HG02571 (cell line): ENCODE results near the gene MECP2.

Source experiments
- ATAC-seq: cut with Tn5 transposase; IDR thresholded peaks from one replicate; pipeline ENCODE4 v1.9.1; 2021; ENCODE audit warnings: mild to moderate bottlenecking, moderate library complexity; ENCODE audit not compliant: unreplicated experiment

MECP2 gene

DNA sequence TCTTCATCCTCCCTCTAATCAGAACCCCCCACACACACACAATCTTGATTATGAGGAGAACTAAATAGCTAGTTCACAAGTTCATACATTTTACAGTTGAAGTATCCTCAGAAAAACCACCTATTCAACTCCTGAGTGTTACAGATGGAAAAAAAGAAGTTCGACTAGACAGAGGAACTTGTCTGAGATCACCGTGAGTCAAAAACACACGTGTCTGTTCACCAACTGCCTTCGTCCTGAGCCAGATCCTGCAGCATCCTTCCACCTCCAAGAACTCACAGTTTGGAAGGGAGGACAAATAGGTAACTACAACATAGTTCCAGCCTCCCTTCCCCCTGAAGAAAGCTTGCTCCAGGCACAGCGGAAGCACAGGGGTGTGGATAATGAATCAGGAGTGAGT, 58.9 kb downstream of the MECP2 start:
- no peak for ATAC-seq

GRCh38 chrX:154037754-154038153, 59.8 kb downstream of the MECP2 start:
- ATAC-seq: no peak

DNA sequence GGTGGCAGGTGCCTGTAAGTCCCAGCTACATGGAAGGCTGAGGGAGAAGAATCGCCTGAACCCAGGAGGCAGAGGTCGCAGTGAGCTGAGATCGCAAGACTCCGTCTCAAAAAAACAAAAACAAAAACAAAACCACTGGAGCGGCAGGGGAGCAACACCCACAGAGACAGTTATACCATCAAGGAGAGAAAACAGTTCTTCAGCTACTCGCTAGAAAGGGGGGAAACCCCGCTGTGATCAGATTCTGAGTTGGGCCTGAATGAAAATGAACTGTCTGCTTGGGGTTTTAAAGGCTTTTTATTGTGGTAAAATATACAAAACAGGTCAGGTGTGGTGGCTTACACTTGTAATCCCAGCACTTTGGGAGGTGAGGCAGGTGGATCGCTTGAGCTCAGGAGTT, 61.0 kb downstream of the MECP2 start:
- ATAC-seq: no peak

- no peak for ATAC-seq
Observed at GRCh38 chrX:154033848-154034247, 63.7 kb downstream of the MECP2 start.

DNA sequence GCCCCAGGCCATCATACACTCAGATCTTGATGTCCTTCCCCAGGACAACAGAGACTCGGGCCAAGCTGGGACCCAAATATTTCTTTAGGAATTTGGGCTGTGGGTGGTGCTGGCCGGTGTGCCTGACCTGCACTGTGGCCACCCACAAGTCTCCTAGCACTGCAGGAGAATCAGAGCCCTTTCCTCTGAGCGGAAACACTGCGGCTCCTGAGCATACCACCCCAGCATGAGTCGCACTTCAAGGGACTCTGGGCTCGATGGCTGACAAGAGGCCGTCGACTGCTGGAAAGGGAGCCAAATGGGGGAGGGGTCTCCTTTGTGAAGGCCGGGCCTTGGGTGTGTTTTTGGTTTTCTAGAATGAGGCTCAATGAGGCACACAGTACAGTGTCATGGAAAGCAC, 64.9 kb downstream of the MECP2 start:
- no peak for ATAC-seq

GRCh38 chrX:154032160-154032559, 65.4 kb downstream of the MECP2 start:
- ATAC-seq: no peak

- no peak for ATAC-seq
Observed at GRCh38 chrX:154030715-154031305, 66.7 kb downstream of the MECP2 start.

- ATAC-seq: no peak
Observed at GRCh38 chrX:154030266-154030665, 67.3 kb downstream of the MECP2 start.

GRCh38 chrX:154029439-154029838, 68.1 kb downstream of the MECP2 start:
- ATAC-seq: no peak

GRCh38 chrX:154028502-154029184, 68.9 kb downstream of the MECP2 start:
- no peak for ATAC-seq

DNA sequence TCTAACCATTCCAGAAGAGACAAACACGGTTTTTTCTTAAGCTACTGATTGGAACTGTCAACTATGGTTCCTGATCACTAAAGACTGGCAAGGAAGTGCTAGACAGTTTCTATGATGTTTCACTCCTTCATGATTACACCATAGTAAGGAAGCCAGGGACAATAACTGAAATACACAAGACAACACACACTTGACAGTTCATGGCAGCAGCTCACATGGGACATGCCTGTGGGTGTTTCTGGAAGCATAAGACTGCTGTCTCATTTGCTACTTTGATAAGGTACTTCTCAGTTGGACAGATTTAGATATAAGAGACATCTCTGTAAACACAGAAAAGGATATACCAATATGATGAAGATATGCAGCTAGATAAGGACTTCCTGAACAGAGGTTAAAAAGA, 69.5 kb downstream of the MECP2 start:
- ATAC-seq: no peak

DNA sequence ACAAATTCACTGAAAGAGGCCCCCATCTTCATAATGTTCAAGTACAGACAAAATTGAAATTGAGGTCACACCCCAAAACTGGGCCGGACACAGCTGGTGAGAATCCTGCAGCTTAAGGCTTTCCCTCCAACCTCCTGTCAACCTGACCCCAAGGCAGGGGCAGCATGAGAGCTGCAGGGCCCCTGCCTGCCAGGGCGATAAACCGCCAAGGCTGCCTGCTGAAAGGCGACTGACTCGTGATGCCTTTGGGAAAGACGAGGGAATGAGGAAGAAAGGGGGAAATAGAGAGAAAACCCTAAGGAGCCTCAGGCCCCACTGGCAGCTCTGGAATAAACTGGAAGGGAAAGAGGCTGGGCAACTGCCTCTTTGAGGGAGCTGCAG, 70.5 kb downstream of the MECP2 start:
- no peak for ATAC-seq

GRCh38 chrX:154026136-154027021, 71.1 kb downstream of the MECP2 start:
- no peak for ATAC-seq

DNA sequence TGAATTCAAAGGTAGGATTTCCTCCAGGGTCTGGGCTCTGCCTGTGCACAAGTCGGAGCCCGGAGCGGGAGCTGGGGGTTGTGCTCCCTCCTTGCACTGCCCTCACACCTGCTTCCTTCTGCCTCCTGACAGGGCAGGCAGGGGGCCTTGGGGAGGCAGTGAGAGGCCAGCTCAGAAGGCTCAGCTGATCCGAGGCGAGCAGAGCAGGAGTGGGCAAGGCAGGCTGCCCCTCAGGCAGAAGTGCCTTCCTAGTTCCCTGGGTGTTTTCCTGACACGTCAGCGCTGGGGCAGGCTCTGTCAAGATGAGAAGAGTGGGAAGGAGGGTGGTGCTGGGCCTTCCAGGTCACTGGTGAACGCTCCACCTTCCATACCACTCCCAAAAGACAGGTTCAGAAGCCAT, 72.3 kb downstream of the MECP2 start:
- ATAC-seq: no peak

DNA sequence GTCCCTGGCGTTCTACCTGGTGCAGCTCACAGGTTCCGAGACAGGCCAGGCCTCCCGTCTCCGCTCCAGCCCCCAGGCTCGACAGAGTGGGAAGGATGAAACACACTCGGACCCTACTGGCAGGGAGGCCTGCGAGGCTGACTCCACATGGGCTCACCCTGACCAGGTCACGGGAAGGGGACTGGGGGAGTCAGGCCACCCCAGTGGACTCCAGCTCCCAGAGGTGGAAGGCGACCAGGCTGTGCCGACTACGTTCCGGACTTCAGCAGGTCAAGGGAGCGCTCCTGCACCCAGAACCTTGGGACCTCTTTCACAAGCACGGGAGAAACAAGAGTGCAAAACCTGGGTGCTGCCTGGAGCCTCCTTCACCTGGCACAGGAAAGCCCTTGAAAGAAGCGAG, 73.2 kb downstream of the MECP2 start:
- ATAC-seq: no peak

DNA sequence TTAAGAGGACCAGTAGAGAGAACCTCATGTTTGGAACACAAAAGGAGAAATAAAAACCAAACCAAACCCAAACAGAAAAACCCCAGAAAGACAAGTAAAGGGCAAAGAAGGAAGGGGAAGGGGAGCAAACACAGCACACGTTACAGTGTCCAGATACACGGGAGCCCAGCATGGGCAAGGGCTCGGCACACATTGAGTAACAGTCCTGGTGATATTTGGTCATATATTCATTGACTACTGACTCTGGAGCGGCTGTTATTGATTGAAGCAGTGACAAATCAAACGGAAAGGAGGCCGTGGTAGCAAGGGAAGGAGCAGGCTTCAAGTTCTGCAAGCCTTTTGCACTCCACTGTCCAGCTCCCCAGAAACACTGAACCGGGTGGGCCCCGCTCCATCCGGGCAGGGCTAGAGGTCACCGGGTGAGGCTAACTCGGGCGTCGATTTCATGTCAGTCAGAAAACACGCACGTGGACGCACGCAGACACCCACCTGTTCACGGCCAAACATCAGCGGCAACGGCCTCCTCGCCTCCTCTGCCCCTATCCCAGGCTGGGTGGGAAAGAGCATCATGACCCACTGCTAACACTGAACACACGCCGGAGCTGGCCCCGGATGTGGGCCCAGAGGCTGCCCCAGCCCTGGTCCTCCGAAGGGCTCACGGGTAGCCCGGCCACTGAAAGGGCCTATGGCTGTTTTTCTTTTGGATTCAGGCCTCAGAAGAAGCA, 74.1 kb downstream of the MECP2 start:
- no peak for ATAC-seq

DNA sequence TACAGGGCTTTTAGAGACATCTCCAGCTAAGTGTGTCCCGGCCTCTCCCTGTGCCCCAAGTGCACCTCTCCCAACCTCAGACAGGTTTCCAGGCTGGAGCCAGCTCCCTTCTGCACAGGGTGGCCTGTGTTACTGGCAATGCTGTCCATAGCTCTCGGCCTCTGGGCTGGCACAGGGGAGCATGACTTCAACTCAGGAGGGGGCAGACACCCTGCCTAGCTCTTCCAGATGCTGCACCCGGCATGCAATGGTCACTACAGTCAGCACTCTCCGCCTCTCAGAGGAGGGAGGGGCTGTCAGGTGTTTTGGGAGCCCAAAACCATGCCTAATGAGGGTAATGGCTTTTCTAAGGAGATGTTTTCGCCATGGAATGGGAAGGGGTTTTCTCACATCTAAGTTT, 75.4 kb downstream of the MECP2 start:
- no peak for ATAC-seq

DNA sequence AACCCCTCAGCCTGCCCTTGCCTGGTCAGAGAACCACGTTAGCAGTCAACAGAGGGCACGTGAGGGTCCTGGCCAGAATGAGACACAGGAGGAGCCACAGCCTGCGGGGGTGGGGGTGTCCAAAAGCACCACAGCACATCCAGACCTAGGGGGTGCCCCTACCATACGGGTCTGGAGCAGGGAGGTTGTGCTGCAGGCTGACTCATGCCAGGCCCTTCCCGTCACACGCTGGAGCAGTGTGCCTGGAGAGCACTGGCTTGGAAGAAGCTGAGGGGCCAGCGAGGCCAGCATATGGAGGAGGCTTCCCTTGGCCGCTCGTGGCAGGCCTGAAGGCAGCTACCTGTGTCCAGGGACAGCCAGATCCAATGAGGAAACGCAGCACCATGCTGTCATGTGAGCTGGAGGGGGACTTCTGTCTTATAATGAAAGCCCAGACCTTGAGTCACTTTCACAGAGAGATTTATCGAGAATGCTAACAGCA, 76.3 kb downstream of the MECP2 start:
- no peak for ATAC-seq

DNA sequence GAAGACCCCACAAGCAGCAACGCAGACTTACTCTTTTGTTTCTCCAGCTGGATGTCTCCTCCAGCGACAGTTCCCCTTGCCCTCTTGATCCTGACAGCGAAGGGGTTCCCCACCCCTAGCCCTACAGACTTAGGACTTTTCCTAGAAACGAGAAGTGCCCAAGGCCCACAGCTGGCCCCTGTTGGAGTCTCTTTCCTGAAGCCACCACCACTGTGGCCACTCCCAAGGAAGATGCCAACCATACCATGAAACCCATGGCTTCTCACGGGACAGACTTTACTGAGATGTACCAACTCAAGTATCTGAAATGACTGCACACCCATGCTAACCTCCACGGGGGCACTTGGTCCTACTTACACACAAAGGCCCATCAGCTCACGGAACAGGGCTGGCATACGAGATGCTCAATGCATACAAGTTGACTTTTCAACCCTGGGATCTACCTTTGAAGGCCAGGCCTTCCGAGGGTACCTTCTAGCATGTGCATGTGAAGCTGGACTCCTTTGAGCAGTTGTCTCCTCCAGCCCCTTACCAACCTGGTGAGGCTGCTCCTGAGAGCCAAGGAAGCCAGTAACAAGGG, 76.9 kb downstream of the MECP2 start:
- ATAC-seq: peak; percentile 1

GRCh38 chrX:154019633-154020528, 77.6 kb downstream of the MECP2 start, which contains the start of gene IRAK1:
Gene IRAK1, minus strand, starts transcription at chrX:154019902. Its CDS starts 90 bp downstream, at chrX:154019812.
- ATAC-seq: peak; percentile 63
